AG04449 (cell line): ENCODE results near the gene CMTM3.
A peak's percentile ranks its signal among the peaks of the same experiment; 100 is the strongest.
"Not testable (repeated sequence)": the region's sequence is repeated elsewhere in the genome, so short reads cannot be mapped to it uniquely, and the experiment has no call there.

Experiments used
- CTCF ChIA-PET: fragments of 350-600 bp; formaldehyde crosslinking; extraction: SDS; loops from one replicate; lab custom pipeline; 2021; ENCODE audit warnings: antibody characterized with exemption; lab: Yijun Ruan, JAX
- POLR2A ChIA-PET: fragments of 400-600, 350-600 bp; formaldehyde crosslinking; extraction: SDS; loops from one replicate; lab custom pipeline; 2020; ENCODE audit warnings: antibody characterized with exemption, inconsistent platforms; lab: Yijun Ruan, JAX
- DNase-seq: peaks from one replicate; pipeline ENCODE4 v3.0.0-alpha.2; 2010; ENCODE audit warnings: low read depth, low spot score
- H3K4me3 ChIP-seq: 2 replicates; pipeline ENCODE4 v1.5.1; 2011; ENCODE audit warnings: low read depth, mild to moderate bottlenecking, control low read depth, low read length
- TF ChIP-seq, protein P1 (sequence below): IDR thresholded peaks from one replicate; pipeline ENCODE4 v1.5.1; 2011; ENCODE audit warnings: mild to moderate bottlenecking, moderate library complexity, low read length, control low read depth, inconsistent platforms; ENCODE audit not compliant: insufficient read depth; ENCODE audit errors: missing control alignments

The CMTM3 gene

DNA sequence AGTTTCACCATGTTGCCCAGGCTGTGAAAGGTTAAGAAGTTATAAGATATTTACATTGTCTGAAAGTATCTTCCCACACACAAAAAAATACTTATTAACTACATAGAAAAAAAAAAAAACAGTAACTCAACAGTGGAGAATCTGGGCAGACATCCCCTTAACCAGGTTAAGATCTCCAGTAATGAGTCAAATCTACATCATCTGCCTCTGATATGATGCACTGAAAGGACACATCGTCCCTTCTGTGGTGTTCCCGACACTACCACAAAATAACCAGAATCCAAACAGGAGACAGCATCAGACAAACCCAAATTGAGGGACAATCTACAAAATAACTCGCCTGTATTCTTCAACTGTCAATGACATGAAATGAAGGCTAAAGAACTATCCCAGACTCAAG lies 52.0 kb downstream of the CMTM3 start:
- TF ChIP-seq, protein P1, sequence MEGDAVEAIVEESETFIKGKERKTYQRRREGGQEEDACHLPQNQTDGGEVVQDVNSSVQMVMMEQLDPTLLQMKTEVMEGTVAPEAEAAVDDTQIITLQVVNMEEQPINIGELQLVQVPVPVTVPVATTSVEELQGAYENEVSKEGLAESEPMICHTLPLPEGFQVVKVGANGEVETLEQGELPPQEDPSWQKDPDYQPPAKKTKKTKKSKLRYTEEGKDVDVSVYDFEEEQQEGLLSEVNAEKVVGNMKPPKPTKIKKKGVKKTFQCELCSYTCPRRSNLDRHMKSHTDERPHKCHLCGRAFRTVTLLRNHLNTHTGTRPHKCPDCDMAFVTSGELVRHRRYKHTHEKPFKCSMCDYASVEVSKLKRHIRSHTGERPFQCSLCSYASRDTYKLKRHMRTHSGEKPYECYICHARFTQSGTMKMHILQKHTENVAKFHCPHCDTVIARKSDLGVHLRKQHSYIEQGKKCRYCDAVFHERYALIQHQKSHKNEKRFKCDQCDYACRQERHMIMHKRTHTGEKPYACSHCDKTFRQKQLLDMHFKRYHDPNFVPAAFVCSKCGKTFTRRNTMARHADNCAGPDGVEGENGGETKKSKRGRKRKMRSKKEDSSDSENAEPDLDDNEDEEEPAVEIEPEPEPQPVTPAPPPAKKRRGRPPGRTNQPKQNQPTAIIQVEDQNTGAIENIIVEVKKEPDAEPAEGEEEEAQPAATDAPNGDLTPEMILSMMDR, result no peak
- DNase-seq, result no peak
- no peak overlapping the region for H3K4me3 ChIP-seq
- ChIA-PET POLR2A (no interaction called here), CTCF (interaction anchor here (1.3 kb wide), 1 partner anchor 21 kb away, joined by 4 read pairs; no protein-coding TSS in a partner anchor)

DNA sequence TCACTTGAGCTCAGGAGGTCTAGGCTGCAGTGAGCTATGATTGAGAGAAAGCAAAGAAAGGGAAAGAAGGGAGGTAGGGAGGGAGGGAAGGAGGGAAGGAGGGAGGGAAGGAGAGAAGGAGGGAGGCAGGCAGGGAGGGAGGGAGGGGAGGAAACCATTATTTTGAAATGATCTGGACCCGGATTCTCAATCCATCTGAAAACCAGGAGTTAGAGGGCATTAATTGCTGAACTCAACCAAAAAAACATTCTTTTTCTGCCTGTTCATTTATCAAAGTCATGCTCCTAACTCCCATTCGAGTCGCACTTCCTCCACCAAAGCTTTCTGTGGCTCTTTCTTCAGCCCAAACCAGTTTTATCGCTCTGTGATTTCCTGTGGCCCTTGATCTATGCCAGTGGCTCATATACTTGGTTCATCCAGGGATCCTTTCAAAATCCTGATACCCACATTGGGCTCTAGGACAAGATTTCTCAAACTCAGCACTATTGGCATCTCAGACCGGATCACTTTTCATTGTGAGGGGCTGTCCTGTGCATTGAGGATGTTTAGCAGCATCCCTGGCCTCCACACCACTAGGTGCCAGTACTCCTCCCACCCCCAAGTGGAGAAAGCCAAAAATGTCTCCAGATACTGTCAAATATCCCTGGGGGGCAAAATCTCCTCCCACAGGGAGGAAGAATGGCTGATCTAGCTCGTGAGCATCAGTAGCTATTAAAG lies 53.8 kb downstream of the CMTM3 start:
- ChIA-PET POLR2A (no interaction called here), CTCF (interaction anchor here (0.9 to 6.5 kb wide), 13 partner anchors 6 to 252 kb away, joined by 3 to 146 read pairs (median 4); partner anchors contain the start of gene DYNC1LI2)
- no peak overlapping the region for H3K4me3 ChIP-seq
- TF ChIP-seq, protein P1, result no peak
- no peak for DNase-seq

DNA sequence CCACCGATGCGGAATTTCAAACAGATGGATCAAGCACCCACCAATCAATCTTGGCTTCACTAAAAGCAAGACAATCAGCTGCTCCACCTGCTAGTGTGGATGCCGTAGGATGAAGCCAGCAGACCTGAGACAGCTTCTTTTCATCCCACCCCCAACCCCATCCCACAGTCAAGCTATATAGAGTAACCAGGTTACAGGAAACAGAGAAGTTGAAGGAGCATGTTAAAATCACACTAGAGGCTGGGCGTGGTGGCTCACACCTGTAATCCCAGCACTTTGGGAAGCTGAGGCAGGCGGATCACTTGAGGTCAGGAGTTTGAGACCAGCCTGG lies 54.3 kb downstream of the CMTM3 start:
- no peak for DNase-seq
- H3K4me3 ChIP-seq, result no peak overlapping the region
- POLR2A ChIA-PET, result no interaction called here
- CTCF ChIA-PET, result interaction anchor here (0.9 to 6.5 kb wide), 10 partner anchors 6 to 172 kb away, joined by 3 to 146 read pairs (median 4); partner anchors contain the start of gene DYNC1LI2
- TF ChIP-seq, protein P1, result no peak

DNA sequence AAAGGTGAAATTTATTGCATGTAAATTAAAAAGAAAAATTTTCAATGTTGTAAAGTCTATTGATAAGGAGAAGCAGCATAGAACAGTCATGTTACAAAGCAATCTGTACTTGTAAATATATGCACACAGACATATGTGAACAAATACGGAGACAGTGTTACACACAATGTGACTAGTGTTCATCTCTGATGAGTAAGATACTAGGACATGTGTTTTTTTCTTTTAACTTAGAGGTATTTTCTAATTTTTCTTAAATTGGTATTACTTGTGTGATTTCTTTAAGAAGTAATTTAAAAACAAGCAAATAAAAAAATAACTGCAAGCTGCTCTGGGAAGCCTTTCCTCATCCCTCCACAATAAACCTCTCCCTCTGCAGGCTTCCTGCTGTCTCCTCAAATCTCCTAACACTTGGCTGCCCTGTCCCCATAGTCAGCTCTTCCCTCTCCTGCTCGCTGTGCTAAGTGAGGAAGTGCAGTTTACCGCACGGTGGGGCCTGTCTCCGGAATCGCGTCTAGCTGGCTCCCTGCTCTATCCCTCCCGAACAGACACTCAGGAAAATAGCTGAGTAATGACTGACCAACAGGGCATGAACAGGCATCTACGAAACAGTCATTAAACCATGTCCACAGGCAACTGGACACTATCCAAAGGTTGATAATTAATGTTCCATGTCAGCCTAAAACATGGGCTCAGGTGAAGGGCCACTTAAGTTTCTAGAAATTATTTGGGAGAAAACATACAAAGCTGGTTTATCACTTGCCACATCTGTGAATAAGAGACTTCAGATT lies 56.1 kb downstream of the CMTM3 start:
- DNase-seq, result no peak
- TF ChIP-seq, protein P1, result peak; percentile 53
- ChIA-PET CTCF (interaction anchor here (0.7 to 6.5 kb wide), 28 partner anchors 8 to 212 kb away, joined by 3 to 146 read pairs (median 6); partner anchors contain the start of genes CMTM3, DYNC1LI2 and NAE1), POLR2A (interaction anchor here (0.6 to 1.3 kb wide), 5 partner anchors 8 to 58 kb away, joined by 3 to 5 read pairs (median 3); no protein-coding TSS in a partner anchor)
- no peak overlapping the region for H3K4me3 ChIP-seq

DNA sequence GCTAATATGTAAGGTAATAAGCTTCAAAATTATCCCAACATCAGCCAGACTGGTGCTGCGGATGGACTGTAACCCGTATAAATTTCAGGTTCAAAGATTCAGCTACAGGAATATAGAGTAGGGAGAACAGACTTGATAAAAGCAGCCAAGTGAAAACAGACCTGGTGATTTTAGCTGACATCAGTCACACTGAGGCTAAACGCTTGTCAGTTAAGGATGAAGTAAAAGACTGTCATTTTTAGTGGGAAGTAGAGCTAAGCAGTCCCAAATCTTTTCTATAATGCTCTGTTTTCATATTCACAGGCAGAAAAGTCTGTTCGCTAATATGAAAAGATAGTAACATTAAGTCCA lies 56.7 kb downstream of the CMTM3 start:
- TF ChIP-seq, protein P1, result no peak
- no peak overlapping the region for H3K4me3 ChIP-seq
- ChIA-PET POLR2A (interaction anchor here (0.7 to 1.3 kb wide), 5 partner anchors 8 to 63 kb away, joined by 3 to 5 read pairs (median 3); no protein-coding TSS in a partner anchor), CTCF (interaction anchor here (0.7 to 6.5 kb wide), 31 partner anchors 9 to 222 kb away, joined by 3 to 146 read pairs (median 6); partner anchors contain the start of genes CMTM3, DYNC1LI2 and NAE1)
- DNase-seq, result no peak

DNA sequence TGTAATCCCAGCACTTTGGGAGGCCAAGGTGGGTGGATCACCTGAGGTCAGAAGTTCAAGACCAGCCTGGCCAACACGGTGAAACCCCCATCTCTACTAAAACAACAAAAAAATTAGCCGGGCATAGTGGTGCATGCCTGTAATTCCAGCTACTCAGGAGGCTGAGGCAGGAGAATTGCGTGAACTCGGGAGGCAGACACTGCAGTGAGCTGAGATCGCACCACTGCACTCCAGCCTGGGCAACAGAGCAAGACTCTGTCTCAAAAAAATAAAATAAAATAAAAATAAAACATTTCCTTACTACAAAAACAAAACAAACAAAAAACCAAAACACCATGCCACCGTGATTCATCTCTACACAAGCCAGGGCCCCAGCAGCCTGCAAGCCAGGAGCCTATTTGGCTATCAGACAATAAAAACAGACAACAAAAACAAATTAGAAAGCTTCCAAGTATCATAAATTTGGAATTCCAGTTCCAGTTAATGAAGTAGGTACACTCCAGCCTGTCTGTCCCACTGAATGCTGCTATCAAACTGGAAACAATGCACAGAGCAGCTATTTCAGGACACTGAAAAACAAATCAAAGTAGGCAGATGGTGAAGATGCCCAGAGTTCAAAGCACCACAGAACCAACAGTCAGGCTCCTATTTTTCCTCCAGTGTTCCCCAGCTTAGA lies 57.3 kb downstream of the CMTM3 start:
- POLR2A ChIA-PET, result interaction anchor here (0.7 to 1.5 kb wide), 3 partner anchors 7 to 79 kb away, joined by 3 read pairs; no protein-coding TSS in a partner anchor
- CTCF ChIA-PET, result interaction anchor here (0.9 to 6.5 kb wide), 25 partner anchors 9 to 222 kb away, joined by 3 to 146 read pairs (median 8); partner anchors contain the start of genes DYNC1LI2 and NAE1
- not testable (repeated sequence) for H3K4me3 ChIP-seq, DNase-seq
